ENCODE measurements around the gene GCHFR. TPM values are rescaled to one million over a fixed set of nuclear protein-coding genes. Genes with fewer than 3 reads are reported as not detected.

Gene GCHFR
- total RNA-seq, 2 experiments from 2014 or later: 50.6 to 50.8 TPM

- ATAC-seq (peak; percentile 98), DNase-seq (peak; percentile 85)
- Mint-ChIP-seq H3K4me1 (ENCODE audit: low read depth) (peaks cover 24% of the 10 kb centered on the region), H3K4me3 (no peak overlapping the region), H3K27ac (no peak overlapping the region), H3K9me3 (ENCODE audit: insufficient read depth) (no peaks in the 10 kb centered on the region), H3K36me3 (ENCODE audit: low read depth) (peaks cover 9% of the 10 kb centered on the region), H3K27me3 (ENCODE audit: low read depth) (no peaks in the 10 kb centered on the region)
- ChIA-PET CTCF (interaction anchor here (0.6 to 8.5 kb wide), 44 partner anchors 9 to 262 kb away, joined by 3 to 107 read pairs (median 4); partner anchors contain the start of genes C15orf62, DNAJC17, GCHFR and RAD51), POLR2A (interaction anchor here (0.6 to 1.1 kb wide), 7 partner anchors 13 to 214 kb away, joined by 3 to 4 read pairs (median 3); partner anchors contain the start of gene C15orf62)
These were observed 18.9 kb downstream of the GCHFR start for GRCh38 chr15:40782609-40783227.

DNA sequence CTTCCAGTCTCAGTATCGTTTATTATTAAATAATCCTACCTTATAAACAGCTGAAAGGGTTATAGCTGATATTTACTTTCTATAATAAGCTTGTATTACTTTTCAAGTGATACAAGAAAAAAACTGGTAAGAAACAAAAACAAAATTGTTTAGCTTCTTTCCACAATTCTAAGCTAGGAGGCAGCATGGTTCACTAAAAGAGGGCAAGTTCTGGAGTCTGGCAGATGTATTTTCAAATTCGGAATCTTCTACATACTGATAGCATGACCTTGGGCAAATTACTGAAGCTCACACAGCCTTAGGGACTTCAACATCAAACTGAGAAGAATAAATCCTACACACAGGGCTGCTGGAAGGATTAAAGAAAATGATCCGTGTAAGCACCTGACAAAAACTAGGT lies 21.3 kb downstream of the GCHFR start:
- no peak overlapping the region for H3K27ac Mint-ChIP-seq
- POLR2A ChIA-PET: interaction anchor here (0.6 to 1.7 kb wide), 5 partner anchors 15 to 90 kb away, joined by 3 to 8 read pairs (median 3); partner anchors contain the start of genes C15orf62, DNAJC17, RAD51 and ZFYVE19
- DNase-seq (no peak), ATAC-seq (no peak)
- peaks cover 30% of the 10 kb centered on the region for H3K4me1 Mint-ChIP-seq (ENCODE audit: low read depth)
- CTCF ChIA-PET: interaction anchor here (0.8 to 8.5 kb wide), 8 partner anchors 9 to 109 kb away, joined by 3 to 107 read pairs (median 4); partner anchors contain the start of genes DNAJC17, RAD51, VPS18 and ZFYVE19
- H3K9me3 Mint-ChIP-seq (ENCODE audit: insufficient read depth): no peaks in the 10 kb centered on the region
- no peaks in the 10 kb centered on the region for H3K27me3 Mint-ChIP-seq (ENCODE audit: low read depth)
- no peak overlapping the region for H3K4me3 Mint-ChIP-seq
- H3K36me3 Mint-ChIP-seq (ENCODE audit: low read depth): no peaks in the 10 kb centered on the region

GRCh38 chr15:40785814-40786213 lies 21.9 kb downstream of the GCHFR start:
- ChIA-PET POLR2A (interaction anchor here (0.6 to 1.7 kb wide), 3 partner anchors 16 to 232 kb away, joined by 3 to 8 read pairs (median 3); partner anchors contain the start of genes C15orf62 and RAD51), CTCF (interaction anchor here (0.8 to 8.5 kb wide), 7 partner anchors 10 to 108 kb away, joined by 3 to 107 read pairs (median 6); partner anchors contain the start of genes DNAJC17, RAD51, VPS18 and ZFYVE19)
- Mint-ChIP-seq H3K27me3 (ENCODE audit: low read depth) (no peaks in the 10 kb centered on the region), H3K4me3 (no peak overlapping the region), H3K27ac (no peak overlapping the region), H3K4me1 (ENCODE audit: low read depth) (peaks cover 30% of the 10 kb centered on the region), H3K36me3 (ENCODE audit: low read depth) (no peaks in the 10 kb centered on the region), H3K9me3 (ENCODE audit: insufficient read depth) (no peaks in the 10 kb centered on the region)
- ATAC-seq (no peak), DNase-seq (no peak)

- H3K9me3 Mint-ChIP-seq (ENCODE audit: insufficient read depth): no peaks in the 10 kb centered on the region
- CTCF ChIA-PET: interaction anchor here (0.9 to 8.5 kb wide), 7 partner anchors 20 to 198 kb away, joined by 4 to 107 read pairs (median 7); partner anchors contain the start of genes DNAJC17, GCHFR, RAD51 and VPS18
- H3K4me1 Mint-ChIP-seq (ENCODE audit: low read depth): peaks cover 30% of the 10 kb centered on the region
- ATAC-seq (peak; percentile 67), DNase-seq (peak; percentile 68)
- peaks cover 4% of the 10 kb centered on the region for H3K36me3 Mint-ChIP-seq (ENCODE audit: low read depth)
- H3K27ac Mint-ChIP-seq: peak overlapping the region; percentile 68
- no peaks in the 10 kb centered on the region for H3K27me3 Mint-ChIP-seq (ENCODE audit: low read depth)
- POLR2A ChIA-PET: interaction anchor here (1.2 to 1.4 kb wide), 3 partner anchors 20 to 93 kb away, joined by 3 to 8 read pairs (median 3); partner anchors contain the start of gene RAD51
- no peak overlapping the region for H3K4me3 Mint-ChIP-seq
These were observed 23.5 kb downstream of the GCHFR start for GRCh38 chr15:40787344-40787841.

- POLR2A ChIA-PET: interaction anchor here (1.2 to 1.4 kb wide), 3 partner anchors 21 to 93 kb away, joined by 3 to 8 read pairs (median 3); partner anchors contain the start of gene RAD51
These were observed 24.1 kb downstream of the GCHFR start for GRCh38 chr15:40787991-40788390.

DNA sequence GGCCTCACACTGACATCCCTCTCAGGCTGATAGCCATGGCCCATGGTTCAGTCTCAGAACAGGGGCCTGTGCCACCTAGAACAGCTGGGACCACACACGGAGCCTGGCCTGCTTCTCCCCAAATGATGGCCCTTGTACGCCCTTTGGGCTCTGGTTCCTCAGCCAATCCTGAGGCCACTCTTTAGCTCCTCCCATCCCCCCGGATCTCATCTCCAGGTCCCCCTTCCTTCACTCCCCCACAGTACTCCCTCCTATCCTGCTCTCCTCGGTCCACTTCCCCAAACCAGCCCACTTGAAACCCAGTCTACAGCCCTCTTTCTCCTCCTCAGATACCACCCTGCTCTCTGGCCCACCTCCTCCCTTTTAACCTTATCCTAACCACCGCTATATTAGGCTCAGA lies 25.3 kb downstream of the GCHFR start:
- no peaks in the 10 kb centered on the region for H3K27me3 Mint-ChIP-seq (ENCODE audit: low read depth)
- POLR2A ChIA-PET: interaction anchor here (0.7 kb wide), 1 partner anchor 24 kb away, joined by 4 read pairs; no protein-coding TSS in a partner anchor
- no peak for ATAC-seq

More at GRCh38 chr15:40787991-40788390, 24.1 kb downstream of the GCHFR start:
- CTCF ChIA-PET: interaction anchor here (0.9 to 8.5 kb wide), 7 partner anchors 19 to 198 kb away, joined by 4 to 107 read pairs (median 7); partner anchors contain the start of genes DNAJC17, GCHFR, RAD51 and VPS18
- Mint-ChIP-seq H3K4me3 (no peak overlapping the region), H3K9me3 (ENCODE audit: insufficient read depth) (no peaks in the 10 kb centered on the region), H3K36me3 (ENCODE audit: low read depth) (peaks cover 4% of the 10 kb centered on the region), H3K27ac (peak overlapping the region; percentile 68), H3K27me3 (ENCODE audit: low read depth) (no peaks in the 10 kb centered on the region), H3K4me1 (ENCODE audit: low read depth) (peaks cover 28% of the 10 kb centered on the region)
- ATAC-seq: peak; percentile 30
- DNase-seq: no peak

GRCh38 chr15:40789999-40790398 lies 26.1 kb downstream of the GCHFR start:
- POLR2A ChIA-PET: no interaction called here
- no peak for DNase-seq

More for the DNA sequence above, 25.3 kb downstream of the GCHFR start:
- H3K4me1 Mint-ChIP-seq (ENCODE audit: low read depth): peaks cover 28% of the 10 kb centered on the region
- H3K27ac Mint-ChIP-seq: no peak overlapping the region
- no peaks in the 10 kb centered on the region for H3K9me3 Mint-ChIP-seq (ENCODE audit: insufficient read depth)
- no peak for DNase-seq
- H3K36me3 Mint-ChIP-seq (ENCODE audit: low read depth): peaks cover 6% of the 10 kb centered on the region
- H3K4me3 Mint-ChIP-seq: no peak overlapping the region
- CTCF ChIA-PET: interaction anchor here (3.9 to 8.5 kb wide), 2 partner anchors 45 to 69 kb away, joined by 26 to 107 read pairs; no protein-coding TSS in a partner anchor

GRCh38 chr15:40790718-40791117 lies 26.9 kb downstream of the GCHFR start:
- DNase-seq: no peak
- Mint-ChIP-seq H3K36me3 (ENCODE audit: low read depth) (peaks cover 6% of the 10 kb centered on the region), H3K4me1 (ENCODE audit: low read depth) (peaks cover 28% of the 10 kb centered on the region), H3K4me3 (no peak overlapping the region), H3K9me3 (ENCODE audit: insufficient read depth) (no peaks in the 10 kb centered on the region), H3K27ac (no peak overlapping the region), H3K27me3 (ENCODE audit: low read depth) (no peaks in the 10 kb centered on the region)
- POLR2A ChIA-PET: no interaction called here
- ATAC-seq: no peak
- CTCF ChIA-PET: interaction anchor here (2.6 kb wide), 1 partner anchor 8 kb away, joined by 11 read pairs; no protein-coding TSS in a partner anchor

More at GRCh38 chr15:40789999-40790398, 26.1 kb downstream of the GCHFR start:
- Mint-ChIP-seq H3K27ac (no peak overlapping the region), H3K4me3 (no peak overlapping the region), H3K9me3 (ENCODE audit: insufficient read depth) (no peaks in the 10 kb centered on the region), H3K4me1 (ENCODE audit: low read depth) (peaks cover 28% of the 10 kb centered on the region), H3K27me3 (ENCODE audit: low read depth) (no peaks in the 10 kb centered on the region), H3K36me3 (ENCODE audit: low read depth) (peaks cover 6% of the 10 kb centered on the region)
- no peak for ATAC-seq
- CTCF ChIA-PET: interaction anchor here (3.9 kb wide), 1 partner anchor 68 kb away, joined by 26 read pairs; no protein-coding TSS in a partner anchor

GRCh38 chr15:40792394-40792793 lies 28.5 kb downstream of the GCHFR start:
- Mint-ChIP-seq H3K4me1 (ENCODE audit: low read depth) (peaks cover 15% of the 10 kb centered on the region), H3K9me3 (ENCODE audit: insufficient read depth) (no peaks in the 10 kb centered on the region), H3K27ac (no peak overlapping the region), H3K4me3 (no peak overlapping the region), H3K36me3 (ENCODE audit: low read depth) (peaks cover 6% of the 10 kb centered on the region), H3K27me3 (ENCODE audit: low read depth) (no peaks in the 10 kb centered on the region)
- ATAC-seq (no peak), DNase-seq (no peak)
- CTCF ChIA-PET: interaction anchor here (0.9 to 2.6 kb wide), 4 partner anchors 10 to 102 kb away, joined by 3 to 11 read pairs (median 5); partner anchors contain the start of gene VPS18
- POLR2A ChIA-PET: no interaction called here

- Mint-ChIP-seq H3K27me3 (ENCODE audit: low read depth) (no peaks in the 10 kb centered on the region), H3K27ac (no peak overlapping the region), H3K9me3 (ENCODE audit: insufficient read depth) (no peaks in the 10 kb centered on the region), H3K4me3 (no peak overlapping the region), H3K36me3 (ENCODE audit: low read depth) (peaks cover 10% of the 10 kb centered on the region), H3K4me1 (ENCODE audit: low read depth) (peaks cover 6% of the 10 kb centered on the region)
- ATAC-seq (no peak), DNase-seq (no peak)
- ChIA-PET CTCF (interaction anchor here (0.6 to 2.6 kb wide), 4 partner anchors 11 to 101 kb away, joined by 3 to 11 read pairs (median 5); partner anchors contain the start of gene VPS18), POLR2A (no interaction called here)
These were observed 29.5 kb downstream of the GCHFR start for GRCh38 chr15:40793216-40793989.

GRCh38 chr15:40796041-40796440 lies 32.2 kb downstream of the GCHFR start:
- no peaks in the 10 kb centered on the region for H3K27me3 Mint-ChIP-seq (ENCODE audit: low read depth)
- H3K9me3 Mint-ChIP-seq (ENCODE audit: insufficient read depth): no peaks in the 10 kb centered on the region
- peaks cover 17% of the 10 kb centered on the region for H3K36me3 Mint-ChIP-seq (ENCODE audit: low read depth)
- H3K4me1 Mint-ChIP-seq (ENCODE audit: low read depth): no peaks in the 10 kb centered on the region
- ATAC-seq (no peak), DNase-seq (no peak)
- CTCF ChIA-PET: interaction anchor here (3.4 kb wide), 1 partner anchor 14 kb away, joined by 16 read pairs; no protein-coding TSS in a partner anchor
- H3K27ac Mint-ChIP-seq: no peak overlapping the region
- H3K4me3 Mint-ChIP-seq: no peak overlapping the region
- POLR2A ChIA-PET: interaction anchor here (1.0 kb wide), 1 partner anchor 10 kb away, joined by 3 read pairs; no protein-coding TSS in a partner anchor

All from activated CD8-positive, alpha-beta T cell treated with anti-CD3 and anti-CD28 coated beads, Interleukin-2, amount 10 ng/mL, durations not matched to agents 7 days and 5 days (primary cell).